ENCODE results near the gene COA1.

DNA sequence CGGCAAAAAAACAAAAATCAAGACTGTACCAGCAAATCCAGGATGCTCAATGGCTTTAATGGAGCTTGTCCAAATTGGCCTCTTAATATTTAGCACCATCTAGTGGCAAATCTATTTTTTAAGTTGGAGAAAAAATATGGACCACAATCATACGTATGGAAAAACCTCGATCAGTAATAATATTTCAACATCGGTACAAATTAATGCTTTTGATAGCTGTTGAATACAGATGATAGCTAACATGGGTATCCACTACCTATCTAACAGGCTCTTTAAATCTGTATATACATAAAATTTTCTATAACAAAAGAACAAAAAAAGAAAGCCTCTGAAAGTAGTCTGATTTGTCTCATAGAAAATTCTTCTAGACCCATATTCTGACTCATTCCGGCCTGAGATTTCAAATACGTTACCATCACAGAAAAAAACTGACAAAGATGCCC is 29.2 kb downstream of the COA1 start:
- TF ChIP-seq POLR2AphosphoS5 (IDR thresholded peaks at IDR 0.05; ENCODE audit: borderline replicate concordance, low read depth, low read length) (no peak), EZH2 (IDR thresholded peaks at IDR 0.05) (no peak), FOXP2 (optimal IDR thresholded peaks at IDR 0.05; ENCODE audit: control extremely low read depth, extremely low read length, insufficient read depth) (no peak)

All from SK-N-MC (cell line).